ENCODE data around the gene ZBTB43. TPM values are rescaled to one million over a fixed set of nuclear protein-coding genes. Genes with fewer than 3 reads are reported as not detected.
"Not testable (repeated sequence)": the region's sequence is repeated elsewhere in the genome, so short reads cannot be mapped to it uniquely, and the experiment has no call there.

The ZBTB43 gene
- total RNA-seq, 1 experiment from 2014 or later, result 13.8 TPM

GRCh38 chr9:126819482-126819881 lies 14.6 kb downstream of the ZBTB43 start:
- TF ChIP-seq CTCF (conservative IDR thresholded peaks at IDR 0.05; ENCODE audit: low read depth, low read length), result no peak
- TF ChIP-seq EZH2 (IDR thresholded peaks at IDR 0.05; ENCODE audit: borderline replicate concordance, low read depth, low read length, poor library complexity, severe bottlenecking), result no peak
- CTCF ChIA-PET, result no interaction called here
- Histone ChIP-seq H3K36me3 (ENCODE audit: insufficient read depth, low read length, poor library complexity, severe bottlenecking) (peaks cover 15% of the 10 kb centered on the region), H3K27me3 (replicated peaks; ENCODE audit: insufficient read depth, low read depth, low read length, poor library complexity) (no peaks in the 10 kb centered on the region), H3K4me3 (ENCODE audit: low read depth, low read length, poor library complexity, severe bottlenecking) (no peak overlapping the region), H3K9me3 (ENCODE audit: low read depth, low read length, poor library complexity, severe bottlenecking) (peaks cover 32% of the 10 kb centered on the region), H3K4me1 (ENCODE audit: insufficient read depth, low read length, poor library complexity, severe bottlenecking) (no peaks in the 10 kb centered on the region), H3K27ac (ENCODE audit: low read depth, low read length, poor library complexity, severe bottlenecking) (no peak overlapping the region)
- POLR2A ChIA-PET (ENCODE audit: low non-redundant PET), result no interaction called here
- no peak for DNase-seq (ENCODE audit: low spot score)
- no TSS peak for BruUV-seq (replicated peaks)
- intact Hi-C loops (cut with micrococcal nuclease; ENCODE audit: unreplicated experiment), result no loop called here

GRCh38 chr9:126822278-126822677 lies 17.4 kb downstream of the ZBTB43 start:
- no peak overlapping the region for H3K4me3 ChIP-seq (ENCODE audit: low read depth, low read length, poor library complexity, severe bottlenecking)
- peaks cover 13% of the 10 kb centered on the region for H3K36me3 ChIP-seq (ENCODE audit: insufficient read depth, low read length, poor library complexity, severe bottlenecking)
- no peak overlapping the region for H3K27ac ChIP-seq (ENCODE audit: low read depth, low read length, poor library complexity, severe bottlenecking)
- TF ChIP-seq CTCF (conservative IDR thresholded peaks at IDR 0.05; ENCODE audit: low read depth, low read length) (no peak), EZH2 (IDR thresholded peaks at IDR 0.05; ENCODE audit: borderline replicate concordance, low read depth, low read length, poor library complexity, severe bottlenecking) (no peak)
- intact Hi-C loops (cut with micrococcal nuclease; ENCODE audit: unreplicated experiment), result no loop called here
- no TSS peak for BruUV-seq (replicated peaks)
- no peaks in the 10 kb centered on the region for H3K4me1 ChIP-seq (ENCODE audit: insufficient read depth, low read length, poor library complexity, severe bottlenecking)
- peaks cover 27% of the 10 kb centered on the region for H3K9me3 ChIP-seq (ENCODE audit: low read depth, low read length, poor library complexity, severe bottlenecking)
- ChIA-PET CTCF (no interaction called here), POLR2A (ENCODE audit: low non-redundant PET) (interaction anchor here (0.5 kb wide), 1 partner anchor 8 kb away, joined by 4 read pairs; no protein-coding TSS in a partner anchor)
- no peaks in the 10 kb centered on the region for H3K27me3 ChIP-seq (replicated peaks; ENCODE audit: insufficient read depth, low read depth, low read length, poor library complexity)
- DNase-seq (ENCODE audit: low spot score), result no peak

- Histone ChIP-seq H3K36me3 (ENCODE audit: insufficient read depth, low read length, poor library complexity, severe bottlenecking) (peaks cover 13% of the 10 kb centered on the region), H3K4me3 (ENCODE audit: low read depth, low read length, poor library complexity, severe bottlenecking) (no peak overlapping the region), H3K27me3 (replicated peaks; ENCODE audit: insufficient read depth, low read depth, low read length, poor library complexity) (no peaks in the 10 kb centered on the region), H3K4me1 (ENCODE audit: insufficient read depth, low read length, poor library complexity, severe bottlenecking) (no peaks in the 10 kb centered on the region), H3K9me3 (ENCODE audit: low read depth, low read length, poor library complexity, severe bottlenecking) (peaks cover 24% of the 10 kb centered on the region), H3K27ac (ENCODE audit: low read depth, low read length, poor library complexity, severe bottlenecking) (no peak overlapping the region)
- ChIA-PET CTCF (no interaction called here), POLR2A (ENCODE audit: low non-redundant PET) (no interaction called here)
- BruUV-seq (replicated peaks), result no TSS peak
- DNase-seq (ENCODE audit: low spot score), result no peak
- intact Hi-C loops (cut with micrococcal nuclease; ENCODE audit: unreplicated experiment), result no loop called here
- TF ChIP-seq CTCF (conservative IDR thresholded peaks at IDR 0.05; ENCODE audit: low read depth, low read length) (no peak), EZH2 (IDR thresholded peaks at IDR 0.05; ENCODE audit: borderline replicate concordance, low read depth, low read length, poor library complexity, severe bottlenecking) (no peak)
Observed at GRCh38 chr9:126822873-126823272, 18.0 kb downstream of the ZBTB43 start.

- H3K4me1 ChIP-seq (ENCODE audit: insufficient read depth, low read length, poor library complexity, severe bottlenecking); BruUV-seq (replicated peaks); DNase-seq (ENCODE audit: low spot score); H3K36me3 ChIP-seq (ENCODE audit: insufficient read depth, low read length, poor library complexity, severe bottlenecking); H3K27ac ChIP-seq (ENCODE audit: low read depth, low read length, poor library complexity, severe bottlenecking); intact Hi-C loops (cut with micrococcal nuclease; ENCODE audit: unreplicated experiment); H3K4me3 ChIP-seq (ENCODE audit: low read depth, low read length, poor library complexity, severe bottlenecking); H3K27me3 ChIP-seq (replicated peaks; ENCODE audit: insufficient read depth, low read depth, low read length, poor library complexity): not testable (repeated sequence)
- ChIA-PET POLR2A (ENCODE audit: low non-redundant PET) (interaction anchor here (0.6 kb wide), 1 partner anchor 253 kb away, joined by 25 read pairs; no protein-coding TSS in a partner anchor), CTCF (interaction anchor here (0.6 kb wide), 1 partner anchor 43 kb away, joined by 3 read pairs; no protein-coding TSS in a partner anchor)
- H3K9me3 ChIP-seq (ENCODE audit: low read depth, low read length, poor library complexity, severe bottlenecking), result peaks cover 15% of the 10 kb centered on the region
Observed at GRCh38 chr9:126824052-126824451, 19.2 kb downstream of the ZBTB43 start.

Data from A673 (cell line).